HCT116 (cell line): ENCODE data around the gene COQ8B. TPM values are rescaled to one million over a fixed set of nuclear protein-coding genes. Genes with fewer than 3 reads are reported as not detected.

Experiments
- ATAC-seq: fragments of 200-7000 bp; cut with Tn5 transposase; 2 replicates; pipeline ENCODE4 v1.9.1; 2020; ENCODE audit warnings: mild to moderate bottlenecking, moderate library complexity
- BruUV-seq: library from RNA; stranded (reverse); fragments of 400-500 nt; replicated peaks from 2 replicates; lab custom pipeline; 2021; lab: Mats Ljungman, UMichigan
- CTCF ChIA-PET: fragments of 300-600 bp; sonication (Branson Sonifier 250); formaldehyde crosslinking; loops from one replicate; lab custom pipeline; 2021; ENCODE audit warnings: antibody characterized with exemption; lab: Charles Lee
- POLR2A ChIA-PET: fragments of 300-600, 350-600 bp; sonication (Branson Sonifier 250); formaldehyde crosslinking; loops from one replicate; lab custom pipeline; 2021; ENCODE audit warnings: antibody characterized with exemption; lab: Charles Lee
- RAD21 ChIA-PET, 2 experiments: fragments of 300-600 bp; sonication (Branson Sonifier 250); formaldehyde crosslinking; loops; one replicate each; lab custom pipeline; 2023; ENCODE audit warnings: low total read pairs in 2 of 2; ENCODE audit not compliant: uncharacterized antibody in 2 of 2, unreplicated experiment in 2 of 2, low non-redundant PET in 1 of 2; lab: Charles Lee
- DNase-seq: peaks from one replicate; pipeline ENCODE4 v3.0.0-alpha.2; 2010; ENCODE audit warnings: low read depth, low spot score
- H2AFZ ChIP-seq: fragments of 200-600 bp; shearing (Covaris generic), sonication (generic); 2 replicates; pipeline ENCODE4 v1.6.1; 2017; ENCODE audit warnings: low read depth, mixed run types, mixed read lengths, antibody characterized with exemption, low read length; ENCODE audit not compliant: poor library complexity, severe bottlenecking
- H3K27ac ChIP-seq: 2 replicates; pipeline ENCODE4 v1.5.1; 2012; ENCODE audit warnings: low read depth, low read length
- H3K27me3 ChIP-seq: fragments of 200-600 bp; sonication (generic); 2 replicates; pipeline ENCODE4 v1.6.1; 2016; ENCODE audit warnings: mixed run types, low read length, mixed read lengths; ENCODE audit not compliant: insufficient read depth
- H3K36me3 ChIP-seq, 2 experiments: fragments of 200-500 bp in 1 of 2; fragments of 200-600 bp in 1 of 2; sonication (Bioruptor generic) in 1 of 2; sonication (generic) in 1 of 2; 2 replicates each; pipeline versions ENCODE4 v1.5.1 to v1.6.1; 2014 to 2016; ENCODE audit warnings: low read length in 2 of 2, inconsistent platforms in 1 of 2, mixed read lengths in 1 of 2, mixed run types in 1 of 2; ENCODE audit not compliant: insufficient read depth in 2 of 2, control insufficient read depth in 1 of 2
- H3K4me1 ChIP-seq, 2 experiments: fragments of 200-600 bp in 1 of 2; sonication (generic) in 1 of 2; 2 replicates each; pipeline versions ENCODE4 v1.5.1 to v1.6.1; 2012 to 2017; ENCODE audit warnings: low read length in 2 of 2, inconsistent platforms in 1 of 2, mild to moderate bottlenecking in 1 of 2, mixed read lengths in 1 of 2, mixed run types in 1 of 2, moderate library complexity in 1 of 2; ENCODE audit not compliant: insufficient read depth in 2 of 2, control insufficient read depth in 1 of 2
- H3K4me2 ChIP-seq: fragments of 200-600 bp; sonication (generic); 2 replicates; pipeline ENCODE4 v1.6.1; 2017; ENCODE audit warnings: mixed run types, low read length, mixed read lengths
- H3K4me3 ChIP-seq, 2 experiments: fragments of 200-600 bp in 1 of 2; sonication (generic) in 1 of 2; replicated peaks in 1 of 2; 2 replicates each; pipeline ENCODE4 v1.5.1; 2011 to 2016; ENCODE audit warnings: low read length in 2 of 2, control low read depth in 1 of 2, low read depth in 1 of 2, mild to moderate bottlenecking in 1 of 2, mixed read lengths in 1 of 2, mixed run types in 1 of 2
- H3K79me2 ChIP-seq: fragments of 200-600 bp; sonication (generic); 2 replicates; pipeline ENCODE4 v1.6.1; 2017; ENCODE audit warnings: mild to moderate bottlenecking, mixed run types, low read length, moderate library complexity, mixed read lengths; ENCODE audit not compliant: insufficient read depth
- H3K9ac ChIP-seq: fragments of 200-600 bp; sonication (generic); 2 replicates; pipeline ENCODE4 v1.6.1; 2016; ENCODE audit warnings: low read length, mixed read lengths
- H3K9me2 ChIP-seq: fragments of 200-600 bp; sonication (generic), shearing (Covaris generic); 2 replicates; pipeline ENCODE4 v1.6.1; 2017; ENCODE audit warnings: mixed run types, mild to moderate bottlenecking, moderate library complexity; ENCODE audit not compliant: insufficient read depth
- H3K9me3 ChIP-seq, 2 experiments: fragments of 200-500 bp in 1 of 2; fragments of 200-600 bp in 1 of 2; sonication (Bioruptor generic) in 1 of 2; sonication (generic) in 1 of 2; 2 replicates each; pipeline ENCODE4 v1.6.1; 2014 to 2017; ENCODE audit warnings: low read length in 2 of 2, mixed read lengths in 2 of 2, inconsistent platforms in 1 of 2, low read depth in 1 of 2, mild to moderate bottlenecking in 1 of 2, mixed run types in 1 of 2, moderate library complexity in 1 of 2; ENCODE audit not compliant: control insufficient read depth in 1 of 2, insufficient read depth in 1 of 2
- H4K20me1 ChIP-seq: fragments of 200-600 bp; sonication (generic), shearing (Covaris generic); 2 replicates; pipeline ENCODE4 v1.6.1; 2017; ENCODE audit warnings: mixed run types, mild to moderate bottlenecking, moderate library complexity; ENCODE audit not compliant: insufficient read depth
- ATF3 ChIP-seq: IDR thresholded peaks from 2 replicates; pipeline ENCODE4 v1.6.1; 2012
- CBX3 ChIP-seq: IDR thresholded peaks from 2 replicates; pipeline ENCODE4 v1.6.1; 2012; ENCODE audit warnings: low read depth
- CEBPB ChIP-seq: IDR thresholded peaks from 2 replicates; pipeline ENCODE4 v1.6.1; 2012; ENCODE audit warnings: low read depth
- CTCF ChIP-seq, 3 experiments: fragments of 200-600 bp in 1 of 3; sonication (generic) in 1 of 3; IDR thresholded peaks in 2 of 3; conservative IDR thresholded peaks in 1 of 3; 2 replicates each; pipeline ENCODE4 v1.5.1; 2012 to 2017; ENCODE audit warnings: low read depth in 2 of 3, low read length in 2 of 3, antibody characterized with exemption in 1 of 3, borderline replicate concordance in 1 of 3, control low read depth in 1 of 3, mild to moderate bottlenecking in 1 of 3, mixed read lengths in 1 of 3, mixed run types in 1 of 3, moderate library complexity in 1 of 3; ENCODE audit not compliant: insufficient read depth in 1 of 3
- FOSL1 ChIP-seq: IDR thresholded peaks from 2 replicates; pipeline ENCODE4 v1.6.1; 2012; ENCODE audit warnings: low read depth
- MAX ChIP-seq: IDR thresholded peaks from 2 replicates; pipeline ENCODE4 v1.6.1; 2012
- POLR2A ChIP-seq: IDR thresholded peaks from 2 replicates; pipeline ENCODE4 v1.7.0; 2011; ENCODE audit warnings: borderline replicate concordance; ENCODE audit not compliant: insufficient read depth, insufficient read length; ENCODE audit errors: extremely low read depth
- REST ChIP-seq: IDR thresholded peaks from 2 replicates; pipeline ENCODE4 v1.6.1; 2012; ENCODE audit warnings: low read depth
- SIN3A ChIP-seq: IDR thresholded peaks from 2 replicates; pipeline ENCODE4 v1.6.1; 2012; ENCODE audit warnings: low read depth
- SP1 ChIP-seq: IDR thresholded peaks from 2 replicates; pipeline ENCODE4 v1.6.1; 2012; ENCODE audit warnings: low read depth
- SRF ChIP-seq: IDR thresholded peaks from 2 replicates; pipeline ENCODE4 v1.6.1; 2012; ENCODE audit warnings: low read depth
- TCF7L2 ChIP-seq: IDR thresholded peaks from 2 replicates; pipeline ENCODE4 v1.7.0; 2011; ENCODE audit warnings: borderline replicate concordance, inconsistent platforms; ENCODE audit not compliant: insufficient read depth, insufficient read length; ENCODE audit errors: extremely low read depth
- ZBTB33 ChIP-seq: IDR thresholded peaks from 2 replicates; pipeline ENCODE4 v1.6.1; 2011; ENCODE audit warnings: mild to moderate bottlenecking, low read length, moderate library complexity; ENCODE audit not compliant: insufficient replicate concordance; ENCODE audit errors: extremely low read depth
- ZFX ChIP-seq: fragments of 450-650 bp; IDR thresholded peaks from 2 replicates; pipeline ENCODE4 v1.6.1; 2017
- intact Hi-C: fragments of 100-400 bp; cut with micrococcal nuclease; formaldehyde crosslinking; loops from 2 replicates; pipeline ENCODE4 v1.10.0; 2022
- total RNA-seq: library from RNA; stranded (reverse); gene quantifications from one replicate; pipeline ENCODE4 v1.2.1, GENCODE V29; 2021; ENCODE audit not compliant: unreplicated experiment

COQ8B gene
- total RNA-seq, 1 experiment from 2014 or later = 47.1 TPM

GRCh38 chr19:40752257-40752781 is 35.6 kb upstream of the COQ8B start:
- H3K9me2 ChIP-seq = no peaks in the 10 kb centered on the region
- peaks cover 16 to 38% of the 10 kb centered on the region in 2 experiments; a peak in 3 of 4 replicates for H3K4me1 ChIP-seq

More at GRCh38 chr19:40752257-40752781, 35.6 kb upstream of the COQ8B start:
- Histone ChIP-seq H3K9me3 (no peaks in the 10 kb centered on the region), H3K36me3 (peaks cover 17 to 44% of the 10 kb centered on the region in 2 experiments), H3K4me2 (peak overlapping the region; percentile 80), H3K9ac (peak overlapping the region; percentile 99), H3K27me3 (no peaks in the 10 kb centered on the region), H2AFZ (no peak overlapping the region), H3K79me2 (peaks cover 63% of the 10 kb centered on the region), H4K20me1 (no peaks in the 10 kb centered on the region), H3K4me3 (peak overlapping the region; percentile 67 to 81), H3K27ac (peak overlapping the region; percentile 90)
- ChIA-PET RAD21 (no interaction called here), CTCF (no interaction called here), POLR2A (interaction anchor here (2.6 kb wide), 1 partner anchor 25 kb away, joined by 24 read pairs; the partner anchor contains the start of gene RAB4B)
- ATAC-seq (no peak), DNase-seq (no peak)
- TF ChIP-seq POLR2A (no peak), CBX3 (no peak), MAX (no peak), CEBPB (no peak), CTCF (IDR thresholded peaks at IDR 0.05 in 2 of 3, conservative IDR thresholded peaks at IDR 0.05 in 1 of 3; ENCODE audit: borderline replicate concordance in 1 of 3, insufficient read depth in 1 of 3, low read depth in 2 of 3, low read length in 2 of 3) (no peak), REST (no peak), ZFX (no peak), ZBTB33 (no peak), SRF (no peak), SIN3A (no peak), ATF3 (no peak), SP1 (no peak), FOSL1 (no peak), TCF7L2 (no peak)
- intact Hi-C loops = no loop called here
- no TSS peak for BruUV-seq
